Measurements from ENCODE around the gene VGLL1. TPM values are rescaled to one million over a fixed set of nuclear protein-coding genes. Genes with fewer than 3 reads are reported as not detected.

Gene VGLL1
- total RNA-seq, 1 donor from 2014 or later, result not detected

GRCh38 chrX:136538811-136539210, 6.8 kb downstream of the VGLL1 start:
- Histone ChIP-seq H3K27me3 (ENCODE audit: low read depth) (no peaks in the 10 kb centered on the region), H3K4me1 (no peaks in the 10 kb centered on the region), H3K36me3 (no peaks in the 10 kb centered on the region), H3K9me3 (no peaks in the 10 kb centered on the region), H3K27ac (no peak overlapping the region), H3K4me3 (no peak overlapping the region)
- TF ChIP-seq CTCF (IDR thresholded peaks at IDR 0.05), result no peak
- intact Hi-C loops (cut with DNase I), result no loop called here
- ATAC-seq (no peak), DNase-seq (no peak)

GRCh38 chrX:136540226-136540625, 8.2 kb downstream of the VGLL1 start:
- TF ChIP-seq CTCF (IDR thresholded peaks at IDR 0.05), result no peak
- no peak for ATAC-seq
- intact Hi-C loops (cut with DNase I), result no loop called here
- no peaks in the 10 kb centered on the region for H3K27me3 ChIP-seq (ENCODE audit: low read depth)
- no peak overlapping the region for H3K4me3 ChIP-seq
- no peaks in the 10 kb centered on the region for H3K9me3 ChIP-seq
- no peak overlapping the region for H3K27ac ChIP-seq
- DNase-seq, result no peak
- no peaks in the 10 kb centered on the region for H3K4me1 ChIP-seq
- no peaks in the 10 kb centered on the region for H3K36me3 ChIP-seq

- no peak for ATAC-seq
- Histone ChIP-seq H3K4me1 (no peaks in the 10 kb centered on the region), H3K9me3 (no peaks in the 10 kb centered on the region), H3K27me3 (ENCODE audit: low read depth) (no peaks in the 10 kb centered on the region), H3K4me3 (no peak overlapping the region), H3K27ac (no peak overlapping the region), H3K36me3 (no peaks in the 10 kb centered on the region)
- intact Hi-C loops (cut with DNase I), result no loop called here
- no peak for DNase-seq
- TF ChIP-seq CTCF (IDR thresholded peaks at IDR 0.05), result no peak
Measured at GRCh38 chrX:136541294-136541693, 9.3 kb downstream of the VGLL1 start.

- H3K4me1 ChIP-seq, result no peaks in the 10 kb centered on the region
- no peak for TF ChIP-seq CTCF (IDR thresholded peaks at IDR 0.05)
- no peaks in the 10 kb centered on the region for H3K36me3 ChIP-seq
- H3K27ac ChIP-seq, result no peak overlapping the region
- no peaks in the 10 kb centered on the region for H3K27me3 ChIP-seq (ENCODE audit: low read depth)
- H3K9me3 ChIP-seq, result no peaks in the 10 kb centered on the region
- intact Hi-C loops (cut with DNase I), result no loop called here
- DNase-seq (no peak), ATAC-seq (no peak)
- no peak overlapping the region for H3K4me3 ChIP-seq
Measured at GRCh38 chrX:136542281-136542680, 10.3 kb downstream of the VGLL1 start.

GRCh38 chrX:136546371-136546781, 14.4 kb downstream of the VGLL1 start:
- H3K27ac ChIP-seq, result no peak overlapping the region
- intact Hi-C loops (cut with DNase I), result no loop called here
- H3K4me1 ChIP-seq, result no peaks in the 10 kb centered on the region
- ATAC-seq, result no peak
- H3K36me3 ChIP-seq, result no peaks in the 10 kb centered on the region
- no peak for TF ChIP-seq CTCF (IDR thresholded peaks at IDR 0.05)
- H3K9me3 ChIP-seq, result no peaks in the 10 kb centered on the region
- H3K4me3 ChIP-seq, result no peak overlapping the region
- DNase-seq, result no peak
- H3K27me3 ChIP-seq (ENCODE audit: low read depth), result no peaks in the 10 kb centered on the region

- intact Hi-C loops (cut with DNase I), result no loop called here
- no peak for TF ChIP-seq CTCF (IDR thresholded peaks at IDR 0.05)
- no peak for DNase-seq
Measured at GRCh38 chrX:136549226-136549625, 17.2 kb downstream of the VGLL1 start.

More at GRCh38 chrX:136549226-136549625, 17.2 kb downstream of the VGLL1 start:
- H3K4me1 ChIP-seq, result no peaks in the 10 kb centered on the region
- no peaks in the 10 kb centered on the region for H3K36me3 ChIP-seq
- H3K9me3 ChIP-seq, result no peaks in the 10 kb centered on the region
- H3K27me3 ChIP-seq (ENCODE audit: low read depth), result no peaks in the 10 kb centered on the region
- no peak for ATAC-seq
- no peak overlapping the region for H3K27ac ChIP-seq
- H3K4me3 ChIP-seq, result no peak overlapping the region

All from lower lobe of right lung (tissue), 2 donors.